K562 (cell line): ENCODE data around the gene SERPINE3. TPM values are rescaled to one million over a fixed set of nuclear protein-coding genes. Genes with fewer than 3 reads are reported as not detected.

Source experiments
- ATAC-seq: fragments of 200-7000 bp; cut with Tn5 transposase; 3 replicates; pipeline ENCODE4 v1.9.1; 2020; ENCODE audit warnings: moderate library complexity
- BruUV-seq: library from RNA; stranded (reverse); fragments of 400-500 nt; replicated peaks from 2 replicates; lab custom pipeline; 2021; lab: Mats Ljungman, UMichigan
- CTCF ChIA-PET: fragments of 300-600 bp; formaldehyde crosslinking; extraction: SDS; loops from one replicate; lab custom pipeline; 2021; ENCODE audit warnings: low intra/inter-chr PET ratio; lab: Yijun Ruan, JAX
- POLR2A ChIA-PET: fragments of 300-600, 350-650 bp; sonication (Branson Sonifier 250); formaldehyde crosslinking; extraction: SDS; loops from one replicate; lab custom pipeline; 2021; ENCODE audit warnings: antibody characterized with exemption, inconsistent platforms; lab: Yijun Ruan, JAX
- DNase-seq, 4 experiments: peaks; one replicate each; pipeline versions ENCODE4 v3.0.0 to v3.0.0-alpha.2; 2011 to 2018; ENCODE audit warnings: low spot score in 3 of 4, mixed read lengths in 3 of 4; ENCODE audit errors: extremely low read depth in 1 of 4
- FAIRE-seq: peaks from 2 replicates; lab custom pipeline; 2011; peaks lifted over from hg19 to GRCh38; lab: Jason Lieb, UNC
- H2AFZ ChIP-seq: 2 replicates; pipeline ENCODE4 v1.6.0; 2011; ENCODE audit warnings: low read depth, low read length, control low read depth, inconsistent platforms
- H3K27ac ChIP-seq: fragments of 200-600 bp; 3 replicates; pipeline ENCODE4 v1.8.0; 2011; ENCODE audit warnings: low read depth, mild to moderate bottlenecking, control low read depth, inconsistent platforms, low read length, moderate library complexity, mixed read lengths; ENCODE audit errors: extremely low read depth
- H3K27me3 ChIP-seq, 2 experiments: fragments of 300-600 bp in 1 of 2; 2 replicates in 1 of 2; 3 replicates in 1 of 2; pipeline versions ENCODE4 v1.6.0 to v1.8.0; 2011; ENCODE audit warnings: inconsistent platforms in 2 of 2, low read length in 2 of 2, mild to moderate bottlenecking in 1 of 2, mixed read lengths in 1 of 2, moderate library complexity in 1 of 2; ENCODE audit not compliant: control insufficient read depth in 2 of 2, insufficient read depth in 2 of 2
- H3K36me3 ChIP-seq: fragments of 300-600 bp; 3 replicates; pipeline ENCODE4 v1.8.0; 2011; ENCODE audit warnings: mild to moderate bottlenecking, low read length, inconsistent platforms; ENCODE audit not compliant: control insufficient read depth, insufficient read depth
- H3K4me1 ChIP-seq, 2 experiments: fragments of 200-600 bp in 1 of 2; replicated peaks in 1 of 2; 2 replicates in 1 of 2; 3 replicates in 1 of 2; pipeline versions ENCODE4 v1.5.1 to v1.8.0; 2011; ENCODE audit warnings: inconsistent platforms in 2 of 2, low read length in 2 of 2, mild to moderate bottlenecking in 1 of 2, mixed read lengths in 1 of 2, moderate library complexity in 1 of 2; ENCODE audit not compliant: control insufficient read depth in 2 of 2, insufficient read depth in 2 of 2
- H3K4me2 ChIP-seq: 2 replicates; pipeline ENCODE4 v1.6.1; 2011; ENCODE audit warnings: low read length, control low read depth, inconsistent platforms, mixed read lengths; ENCODE audit not compliant: insufficient read depth
- H3K4me3 ChIP-seq: fragments of 200-600 bp; sonication (generic), shearing (Covaris generic); 2 replicates; pipeline ENCODE4 v1.5.1; 2016; ENCODE audit warnings: control low read depth, inconsistent platforms
- H3K79me2 ChIP-seq: fragments of 200-600 bp; 3 replicates; pipeline ENCODE4 v1.8.0; 2011; ENCODE audit warnings: low read length, inconsistent platforms; ENCODE audit not compliant: control insufficient read depth, insufficient read depth
- H3K9ac ChIP-seq, 2 experiments: 2 replicates each; pipeline versions ENCODE4 v1.6.0 to v1.6.1; 2011; ENCODE audit warnings: low read depth in 2 of 2, low read length in 2 of 2, control low read depth in 1 of 2, inconsistent platforms in 1 of 2, mild to moderate bottlenecking in 1 of 2, mixed read lengths in 1 of 2; ENCODE audit not compliant: insufficient read depth in 1 of 2
- H3K9me1 ChIP-seq: one replicate; pipeline ENCODE4 v1.6.0; 2011; ENCODE audit warnings: inconsistent platforms, mild to moderate bottlenecking, low read length, moderate library complexity; ENCODE audit not compliant: control insufficient read depth, insufficient read depth
- H3K9me3 ChIP-seq: replicated peaks from 2 replicates; pipeline ENCODE4 v1.5.1; 2011; ENCODE audit warnings: low read depth, low read length, inconsistent platforms; ENCODE audit not compliant: control insufficient read depth, insufficient read depth
- H4K20me1 ChIP-seq: replicated peaks from 2 replicates; pipeline ENCODE4 v1.6.1; 2011; ENCODE audit warnings: low read length, inconsistent platforms, mixed read lengths; ENCODE audit not compliant: control insufficient read depth, insufficient read depth
- JUNB ChIP-seq: fragments of 450-650 bp; formaldehyde crosslinking; conservative IDR thresholded peaks from 2 replicates; pipeline ENCODE4 v1.4.0; 2020; ENCODE audit warnings: mild to moderate bottlenecking
- MAFG ChIP-seq: fragments of 450-650 bp; conservative IDR thresholded peaks from 2 replicates; pipeline ENCODE4 v1.6.1; 2016; ENCODE audit warnings: missing genetic modification characterization, missing compliant biosample characterization
- MAX ChIP-seq: sonication (generic); formaldehyde crosslinking; IDR thresholded peaks from 2 replicates; pipeline ENCODE4 v1.9.0; 2022; ENCODE audit warnings: mild to moderate bottlenecking, missing genetic modification reagents
- SMAD2 ChIP-seq: fragments of 150-350 bp; IDR thresholded peaks from 2 replicates; pipeline ENCODE4 v1.6.1; 2014; ENCODE audit warnings: low read depth, mild to moderate bottlenecking, low read length
- ZFX ChIP-seq: sonication (generic); formaldehyde crosslinking; IDR thresholded peaks from 2 replicates; pipeline ENCODE4 v1.8.0; 2022; ENCODE audit warnings: mild to moderate bottlenecking, missing genetic modification reagents, moderate library complexity
- whole genome bisulfite sequencing: fragments of 100-300 bp; shearing (Covaris generic); methylation state at CpG from one replicate; pipeline ENCODE4 v1.1.6; 2016; ENCODE audit warnings: low coverage, mixed read lengths; ENCODE audit not compliant: insufficient coverage; ENCODE audit errors: missing lambda C conversion rate; 5-methylcytosine and 5-hydroxymethylcytosine counted together
- in situ Hi-C: fragments of 300-500 bp; cut with MboI; formaldehyde crosslinking; loops from 4 replicates; pipeline ENCODE4 v1.15.0; 2018; ENCODE audit warnings: inconsistent platforms, mixed read lengths
- intact Hi-C: fragments of 100-400 bp; cut with micrococcal nuclease; formaldehyde crosslinking; loops from 2 replicates; pipeline ENCODE4 v1.14.2; 2022
- polyA plus RNA-seq, 8 experiments: library from polyadenylated mRNA; depleted of rRNA in 4 of 8; stranded (reverse) in 5 of 8; unstranded in 3 of 8; fragments of >200 nt; fragmentation: Nextera tagmentation in 2 of 8; fragmentation: Illumina TruSeq in 1 of 8; extraction: Ambion mirVana in 2 of 8; extraction: Trizol in 1 of 8; gene quantifications; 2 replicates each; pipeline versions ENCODE4 v1.2.1 to v1.2.3, GENCODE V29; 2011 to 2014; ENCODE audit warnings: inconsistent platforms in 1 of 8, missing spikeins in 1 of 8
- total RNA-seq, 7 experiments: library from RNA; depleted of rRNA in 6 of 7; stranded (reverse); fragments of >200 nt in 6 of 7; fragmentation: Illumina TruSeq in 2 of 7; extraction: Trizol in 2 of 7; gene quantifications; 2 replicates each; pipeline versions ENCODE4 v1.2.1 to v1.2.3, GENCODE V29; 2011 to 2021; ENCODE audit warnings: low replicate concordance in 1 of 7
- TF ChIP-seq, protein P1 (sequence below), 2 experiments: IDR thresholded peaks; 2 replicates each; pipeline ENCODE4 v1.6.1; 2012; ENCODE audit warnings: improper control_type of control experiment in 2 of 2, low read depth in 2 of 2, low read length in 2 of 2, borderline replicate concordance in 1 of 2
- TF ChIP-seq, protein P2 (sequence below): fragments of 450-650 bp; IDR thresholded peaks from 2 replicates; pipeline ENCODE4 v1.6.1; 2016; ENCODE audit warnings: low read depth

The SERPINE3 gene
- total and polyA plus RNA-seq, 9 of the 15 experiments (the other 6 are each of a cell fraction or from before 2014, with no cell fraction given): not detected

DNA sequence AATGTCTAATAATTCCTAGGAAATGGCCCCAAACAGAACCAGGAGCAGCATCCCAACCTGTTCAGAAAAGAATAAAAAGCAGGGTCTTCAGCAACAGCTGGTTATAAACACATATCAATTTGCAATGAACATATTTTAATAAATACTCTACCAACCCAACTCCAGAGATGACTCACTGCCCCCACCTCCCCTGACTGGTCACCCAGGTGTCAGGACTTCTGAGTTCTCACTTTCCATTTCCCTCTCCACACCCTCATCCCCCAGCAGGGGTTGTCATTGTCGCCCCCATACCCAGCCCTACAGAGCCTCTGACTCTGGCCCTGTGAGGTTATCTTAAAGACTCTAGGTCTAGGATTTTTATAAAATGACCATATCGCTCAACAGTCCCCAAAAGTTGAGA lies 6.9 kb downstream of the SERPINE3 start:
- TF ChIP-seq MAX: no peak
- TF ChIP-seq, protein P1, sequence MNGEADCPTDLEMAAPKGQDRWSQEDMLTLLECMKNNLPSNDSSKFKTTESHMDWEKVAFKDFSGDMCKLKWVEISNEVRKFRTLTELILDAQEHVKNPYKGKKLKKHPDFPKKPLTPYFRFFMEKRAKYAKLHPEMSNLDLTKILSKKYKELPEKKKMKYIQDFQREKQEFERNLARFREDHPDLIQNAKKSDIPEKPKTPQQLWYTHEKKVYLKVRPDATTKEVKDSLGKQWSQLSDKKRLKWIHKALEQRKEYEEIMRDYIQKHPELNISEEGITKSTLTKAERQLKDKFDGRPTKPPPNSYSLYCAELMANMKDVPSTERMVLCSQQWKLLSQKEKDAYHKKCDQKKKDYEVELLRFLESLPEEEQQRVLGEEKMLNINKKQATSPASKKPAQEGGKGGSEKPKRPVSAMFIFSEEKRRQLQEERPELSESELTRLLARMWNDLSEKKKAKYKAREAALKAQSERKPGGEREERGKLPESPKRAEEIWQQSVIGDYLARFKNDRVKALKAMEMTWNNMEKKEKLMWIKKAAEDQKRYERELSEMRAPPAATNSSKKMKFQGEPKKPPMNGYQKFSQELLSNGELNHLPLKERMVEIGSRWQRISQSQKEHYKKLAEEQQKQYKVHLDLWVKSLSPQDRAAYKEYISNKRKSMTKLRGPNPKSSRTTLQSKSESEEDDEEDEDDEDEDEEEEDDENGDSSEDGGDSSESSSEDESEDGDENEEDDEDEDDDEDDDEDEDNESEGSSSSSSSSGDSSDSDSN (IDR thresholded peaks at IDR 0.05; ENCODE audit: borderline replicate concordance in 1 of 2, low read depth in 2 of 2, low read length in 2 of 2): no peak
- TF ChIP-seq JUNB: no peak
- no peak for TF ChIP-seq ZFX (CRISPR knock-in tag)
- TF ChIP-seq, protein P2, sequence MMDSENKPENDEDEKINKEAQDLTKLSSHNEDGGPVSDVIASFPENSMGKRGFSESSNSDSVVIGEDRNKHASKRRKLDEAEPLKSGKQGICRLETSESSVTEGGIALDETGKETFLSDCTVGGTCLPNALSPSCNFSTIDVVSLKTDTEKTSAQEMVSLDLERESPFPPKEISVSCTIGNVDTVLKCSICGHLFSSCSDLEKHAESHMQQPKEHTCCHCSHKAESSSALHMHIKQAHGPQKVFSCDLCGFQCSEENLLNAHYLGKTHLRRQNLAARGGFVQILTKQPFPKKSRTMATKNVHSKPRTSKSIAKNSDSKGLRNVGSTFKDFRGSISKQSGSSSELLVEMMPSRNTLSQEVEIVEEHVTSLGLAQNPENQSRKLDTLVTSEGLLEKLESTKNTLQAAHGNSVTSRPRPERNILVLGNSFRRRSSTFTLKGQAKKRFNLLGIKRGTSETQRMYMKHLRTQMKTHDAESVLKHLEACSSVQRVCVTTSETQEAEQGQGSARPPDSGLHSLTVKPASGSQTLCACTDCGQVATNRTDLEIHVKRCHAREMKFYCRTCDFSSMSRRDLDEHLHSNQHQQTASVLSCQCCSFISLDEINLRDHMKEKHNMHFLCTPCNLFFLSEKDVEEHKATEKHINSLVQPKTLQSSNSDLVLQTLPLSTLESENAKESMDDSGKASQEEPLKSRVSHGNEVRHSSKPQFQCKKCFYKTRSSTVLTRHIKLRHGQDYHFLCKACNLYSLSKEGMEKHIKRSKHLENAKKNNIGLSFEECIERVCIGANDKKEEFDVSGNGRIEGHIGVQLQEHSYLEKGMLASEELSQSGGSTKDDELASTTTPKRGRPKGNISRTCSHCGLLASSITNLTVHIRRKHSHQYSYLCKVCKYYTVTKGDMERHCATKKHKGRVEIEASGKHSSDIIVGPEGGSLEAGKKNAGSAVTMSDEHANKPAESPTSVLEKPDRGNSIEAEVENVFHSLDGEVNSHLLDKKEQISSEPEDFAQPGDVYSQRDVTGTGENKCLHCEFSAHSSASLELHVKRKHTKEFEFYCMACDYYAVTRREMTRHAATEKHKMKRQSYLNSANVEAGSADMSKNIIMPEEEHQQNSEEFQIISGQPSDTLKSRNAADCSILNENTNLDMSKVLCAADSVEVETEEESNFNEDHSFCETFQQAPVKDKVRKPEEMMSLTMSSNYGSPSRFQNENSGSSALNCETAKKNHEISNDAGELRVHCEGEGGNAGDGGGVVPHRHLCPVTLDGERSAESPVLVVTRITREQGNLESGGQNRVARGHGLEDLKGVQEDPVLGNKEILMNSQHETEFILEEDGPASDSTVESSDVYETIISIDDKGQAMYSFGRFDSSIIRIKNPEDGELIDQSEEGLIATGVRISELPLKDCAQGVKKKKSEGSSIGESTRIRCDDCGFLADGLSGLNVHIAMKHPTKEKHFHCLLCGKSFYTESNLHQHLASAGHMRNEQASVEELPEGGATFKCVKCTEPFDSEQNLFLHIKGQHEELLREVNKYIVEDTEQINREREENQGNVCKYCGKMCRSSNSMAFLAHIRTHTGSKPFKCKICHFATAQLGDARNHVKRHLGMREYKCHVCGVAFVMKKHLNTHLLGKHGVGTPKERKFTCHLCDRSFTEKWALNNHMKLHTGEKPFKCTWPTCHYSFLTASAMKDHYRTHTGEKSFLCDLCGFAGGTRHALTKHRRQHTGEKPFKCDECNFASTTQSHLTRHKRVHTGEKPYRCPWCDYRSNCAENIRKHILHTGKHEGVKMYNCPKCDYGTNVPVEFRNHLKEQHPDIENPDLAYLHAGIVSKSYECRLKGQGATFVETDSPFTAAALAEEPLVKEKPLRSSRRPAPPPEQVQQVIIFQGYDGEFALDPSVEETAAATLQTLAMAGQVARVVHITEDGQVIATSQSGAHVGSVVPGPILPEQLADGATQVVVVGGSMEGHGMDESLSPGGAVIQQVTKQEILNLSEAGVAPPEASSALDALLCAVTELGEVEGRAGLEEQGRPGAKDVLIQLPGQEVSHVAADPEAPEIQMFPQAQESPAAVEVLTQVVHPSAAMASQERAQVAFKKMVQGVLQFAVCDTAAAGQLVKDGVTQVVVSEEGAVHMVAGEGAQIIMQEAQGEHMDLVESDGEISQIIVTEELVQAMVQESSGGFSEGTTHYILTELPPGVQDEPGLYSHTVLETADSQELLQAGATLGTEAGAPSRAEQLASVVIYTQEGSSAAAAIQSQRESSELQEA: no peak
- no peak for TF ChIP-seq SMAD2
- no peak for TF ChIP-seq MAFG (tag)
- WGBS: 14% methylated on average over 2 of the region's 2 CpGs
- H2AFZ ChIP-seq: no peak overlapping the region
- H3K4me1 ChIP-seq: no peaks in the 10 kb centered on the region
- no peak overlapping the region for H3K9ac ChIP-seq
- in situ Hi-C loops: no loop called here
- H3K4me2 ChIP-seq: no peak overlapping the region
- H3K9me3 ChIP-seq: no peaks in the 10 kb centered on the region
- H3K79me2 ChIP-seq: no peaks in the 10 kb centered on the region
- no peak overlapping the region for H3K27ac ChIP-seq
- no peaks in the 10 kb centered on the region for H3K36me3 ChIP-seq
- CTCF ChIA-PET: no interaction called here
- intact Hi-C loops: no loop called here
- no peaks in the 10 kb centered on the region for H3K9me1 ChIP-seq
- no peaks in the 10 kb centered on the region for H4K20me1 ChIP-seq
- POLR2A ChIA-PET: no interaction called here
- peaks cover 5 to 32% of the 10 kb centered on the region in 2 experiments; a peak in 4 of 5 replicates for H3K27me3 ChIP-seq
- BruUV-seq: no TSS peak
- ATAC-seq (no peak), DNase-seq (no peak), FAIRE-seq (no peak)
- H3K4me3 ChIP-seq: no peak overlapping the region
